ENCODE results near the gene CCR6.

Gene CCR6

GRCh38 chr6:167091805-167092107 is 31.1 kb upstream of the CCR6 start:
- Histone ChIP-seq H3K27ac (ENCODE audit: low read length) (no peak overlapping the region), H3K9ac (ENCODE audit: low read length) (no peak overlapping the region), H3K36me3 (ENCODE audit: control insufficient read depth, low read depth, low read length) (no peaks in the 10 kb centered on the region), H3K4me1 (ENCODE audit: control insufficient read depth, low read depth, low read length) (peaks cover 9% of the 10 kb centered on the region), H3K4me3 (ENCODE audit: low read length) (no peak overlapping the region), H3K27me3 (ENCODE audit: control insufficient read depth, insufficient read depth, low read length) (no peaks in the 10 kb centered on the region), H3K9me3 (ENCODE audit: control insufficient read depth, low read depth, low read length) (peaks cover 3% of the 10 kb centered on the region)

GRCh38 chr6:167092672-167093339 is 30.1 kb upstream of the CCR6 start:
- Histone ChIP-seq H3K27ac (ENCODE audit: low read length) (no peak overlapping the region), H3K36me3 (ENCODE audit: control insufficient read depth, low read depth, low read length) (no peaks in the 10 kb centered on the region), H3K9ac (ENCODE audit: low read length) (no peak overlapping the region), H3K9me3 (ENCODE audit: control insufficient read depth, low read depth, low read length) (no peaks in the 10 kb centered on the region), H3K4me3 (ENCODE audit: low read length) (no peak overlapping the region), H3K27me3 (ENCODE audit: control insufficient read depth, insufficient read depth, low read length) (no peaks in the 10 kb centered on the region), H3K4me1 (ENCODE audit: control insufficient read depth, low read depth, low read length) (peaks cover 9% of the 10 kb centered on the region)

GRCh38 chr6:167093406-167093921 is 29.4 kb upstream of the CCR6 start:
- no peak overlapping the region for H3K9ac ChIP-seq (ENCODE audit: low read length)

GRCh38 chr6:167093922-167094432 is 28.9 kb upstream of the CCR6 start:
- H3K9me3 ChIP-seq (ENCODE audit: control insufficient read depth, low read depth, low read length) = no peaks in the 10 kb centered on the region
- no peaks in the 10 kb centered on the region for H3K36me3 ChIP-seq (ENCODE audit: control insufficient read depth, low read depth, low read length)
- H3K9ac ChIP-seq (ENCODE audit: low read length) = no peak overlapping the region
- H3K4me1 ChIP-seq (ENCODE audit: control insufficient read depth, low read depth, low read length) = peaks cover 15% of the 10 kb centered on the region
- no peak overlapping the region for H3K4me3 ChIP-seq (ENCODE audit: low read length)
- no peak overlapping the region for H3K27ac ChIP-seq (ENCODE audit: low read length)
- H3K27me3 ChIP-seq (ENCODE audit: control insufficient read depth, insufficient read depth, low read length) = no peaks in the 10 kb centered on the region

More at GRCh38 chr6:167093406-167093921, 29.4 kb upstream of the CCR6 start:
- no peak overlapping the region for H3K4me3 ChIP-seq (ENCODE audit: low read length)
- H3K27me3 ChIP-seq (ENCODE audit: control insufficient read depth, insufficient read depth, low read length) = no peaks in the 10 kb centered on the region
- H3K36me3 ChIP-seq (ENCODE audit: control insufficient read depth, low read depth, low read length) = no peaks in the 10 kb centered on the region
- no peaks in the 10 kb centered on the region for H3K9me3 ChIP-seq (ENCODE audit: control insufficient read depth, low read depth, low read length)
- no peak overlapping the region for H3K27ac ChIP-seq (ENCODE audit: low read length)
- H3K4me1 ChIP-seq (ENCODE audit: control insufficient read depth, low read depth, low read length) = peaks cover 10% of the 10 kb centered on the region

- no peaks in the 10 kb centered on the region for H3K27me3 ChIP-seq (ENCODE audit: control insufficient read depth, insufficient read depth, low read length)
- peaks cover 19% of the 10 kb centered on the region for H3K4me1 ChIP-seq (ENCODE audit: control insufficient read depth, low read depth, low read length)
- no peak overlapping the region for H3K9ac ChIP-seq (ENCODE audit: low read length)
- H3K36me3 ChIP-seq (ENCODE audit: control insufficient read depth, low read depth, low read length) = no peaks in the 10 kb centered on the region
- no peak overlapping the region for H3K27ac ChIP-seq (ENCODE audit: low read length)
- H3K4me3 ChIP-seq (ENCODE audit: low read length) = no peak overlapping the region
- H3K9me3 ChIP-seq (ENCODE audit: control insufficient read depth, low read depth, low read length) = no peaks in the 10 kb centered on the region
Measured at GRCh38 chr6:167094436-167094819, 28.5 kb upstream of the CCR6 start.

- Histone ChIP-seq H3K4me1 (ENCODE audit: control insufficient read depth, low read depth, low read length) (peaks cover 21% of the 10 kb centered on the region), H3K27me3 (ENCODE audit: control insufficient read depth, insufficient read depth, low read length) (no peaks in the 10 kb centered on the region), H3K27ac (ENCODE audit: low read length) (no peak overlapping the region), H3K36me3 (ENCODE audit: control insufficient read depth, low read depth, low read length) (no peaks in the 10 kb centered on the region), H3K4me3 (ENCODE audit: low read length) (no peak overlapping the region), H3K9ac (ENCODE audit: low read length) (no peak overlapping the region), H3K9me3 (ENCODE audit: control insufficient read depth, low read depth, low read length) (no peaks in the 10 kb centered on the region)
Measured at GRCh38 chr6:167094820-167095637, 27.9 kb upstream of the CCR6 start.

GRCh38 chr6:167095888-167096287 is 27.0 kb upstream of the CCR6 start:
- Histone ChIP-seq H3K27ac (ENCODE audit: low read length) (no peak overlapping the region), H3K9me3 (ENCODE audit: control insufficient read depth, low read depth, low read length) (no peaks in the 10 kb centered on the region), H3K9ac (ENCODE audit: low read length) (no peak overlapping the region), H3K27me3 (ENCODE audit: control insufficient read depth, insufficient read depth, low read length) (no peaks in the 10 kb centered on the region), H3K4me1 (ENCODE audit: control insufficient read depth, low read depth, low read length) (peaks cover 21% of the 10 kb centered on the region), H3K4me3 (ENCODE audit: low read length) (no peak overlapping the region), H3K36me3 (ENCODE audit: control insufficient read depth, low read depth, low read length) (no peaks in the 10 kb centered on the region)

- H3K4me1 ChIP-seq (ENCODE audit: control insufficient read depth, low read depth, low read length) = peaks cover 25% of the 10 kb centered on the region
- no peaks in the 10 kb centered on the region for H3K9me3 ChIP-seq (ENCODE audit: control insufficient read depth, low read depth, low read length)
Measured at GRCh38 chr6:167096991-167097390, 25.9 kb upstream of the CCR6 start.

GRCh38 chr6:167097770-167098169 is 25.1 kb upstream of the CCR6 start:
- Histone ChIP-seq H3K27ac (ENCODE audit: low read length) (no peak overlapping the region), H3K4me3 (ENCODE audit: low read length) (no peak overlapping the region), H3K4me1 (ENCODE audit: control insufficient read depth, low read depth, low read length) (peaks cover 25% of the 10 kb centered on the region), H3K9me3 (ENCODE audit: control insufficient read depth, low read depth, low read length) (no peaks in the 10 kb centered on the region), H3K9ac (ENCODE audit: low read length) (no peak overlapping the region), H3K36me3 (ENCODE audit: control insufficient read depth, low read depth, low read length) (no peaks in the 10 kb centered on the region), H3K27me3 (ENCODE audit: control insufficient read depth, insufficient read depth, low read length) (no peaks in the 10 kb centered on the region)

More at GRCh38 chr6:167096991-167097390, 25.9 kb upstream of the CCR6 start:
- Histone ChIP-seq H3K27ac (ENCODE audit: low read length) (no peak overlapping the region), H3K9ac (ENCODE audit: low read length) (no peak overlapping the region), H3K27me3 (ENCODE audit: control insufficient read depth, insufficient read depth, low read length) (no peaks in the 10 kb centered on the region), H3K36me3 (ENCODE audit: control insufficient read depth, low read depth, low read length) (no peaks in the 10 kb centered on the region), H3K4me3 (ENCODE audit: low read length) (no peak overlapping the region)

- Histone ChIP-seq H3K4me3 (ENCODE audit: low read length) (no peak overlapping the region), H3K9ac (ENCODE audit: low read length) (no peak overlapping the region), H3K9me3 (ENCODE audit: control insufficient read depth, low read depth, low read length) (no peaks in the 10 kb centered on the region), H3K27me3 (ENCODE audit: control insufficient read depth, insufficient read depth, low read length) (no peaks in the 10 kb centered on the region), H3K4me1 (ENCODE audit: control insufficient read depth, low read depth, low read length) (peaks cover 25% of the 10 kb centered on the region), H3K36me3 (ENCODE audit: control insufficient read depth, low read depth, low read length) (no peaks in the 10 kb centered on the region), H3K27ac (ENCODE audit: low read length) (no peak overlapping the region)
Measured at GRCh38 chr6:167098825-167099225, 24.1 kb upstream of the CCR6 start.

- peaks cover 20% of the 10 kb centered on the region for H3K4me1 ChIP-seq (ENCODE audit: control insufficient read depth, low read depth, low read length)
- no peak overlapping the region for H3K4me3 ChIP-seq (ENCODE audit: low read length)
- H3K36me3 ChIP-seq (ENCODE audit: control insufficient read depth, low read depth, low read length) = no peaks in the 10 kb centered on the region
- H3K9ac ChIP-seq (ENCODE audit: low read length) = no peak overlapping the region
- H3K27me3 ChIP-seq (ENCODE audit: control insufficient read depth, insufficient read depth, low read length) = no peaks in the 10 kb centered on the region
- H3K9me3 ChIP-seq (ENCODE audit: control insufficient read depth, low read depth, low read length) = no peaks in the 10 kb centered on the region
- no peak overlapping the region for H3K27ac ChIP-seq (ENCODE audit: low read length)
Measured at GRCh38 chr6:167099707-167100106, 23.2 kb upstream of the CCR6 start.

Measured in iPS-18a (cell line).